Fibroblast of skin of back (primary cell): ENCODE results near the gene ATP8A1.

Experiments used
- DNase-seq: peaks from one replicate; pipeline ENCODE4 v3.0.0-alpha.2; 2013

ATP8A1 gene

GRCh38 chr4:42359711-42360110 is 297.2 kb downstream of the ATP8A1 start:
- no peak for DNase-seq
